ENCODE results near the gene GHDC. TPM values are rescaled to one million over a fixed set of nuclear protein-coding genes. Genes with fewer than 3 reads are reported as not detected.
A peak's percentile ranks its signal among the peaks of the same experiment; 100 is the strongest.
"Not testable (repeated sequence)": the region's sequence is repeated elsewhere in the genome, so short reads cannot be mapped to it uniquely, and the experiment has no call there.

The GHDC gene, protein sequence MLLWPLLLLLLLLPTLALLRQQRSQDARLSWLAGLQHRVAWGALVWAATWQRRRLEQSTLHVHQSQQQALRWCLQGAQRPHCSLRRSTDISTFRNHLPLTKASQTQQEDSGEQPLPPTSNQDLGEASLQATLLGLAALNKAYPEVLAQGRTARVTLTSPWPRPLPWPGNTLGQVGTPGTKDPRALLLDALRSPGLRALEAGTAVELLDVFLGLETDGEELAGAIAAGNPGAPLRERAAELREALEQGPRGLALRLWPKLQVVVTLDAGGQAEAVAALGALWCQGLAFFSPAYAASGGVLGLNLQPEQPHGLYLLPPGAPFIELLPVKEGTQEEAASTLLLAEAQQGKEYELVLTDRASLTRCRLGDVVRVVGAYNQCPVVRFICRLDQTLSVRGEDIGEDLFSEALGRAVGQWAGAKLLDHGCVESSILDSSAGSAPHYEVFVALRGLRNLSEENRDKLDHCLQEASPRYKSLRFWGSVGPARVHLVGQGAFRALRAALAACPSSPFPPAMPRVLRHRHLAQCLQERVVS
- total RNA-seq (7.3 and 13.5 TPM in 2 replicates), polyA plus RNA-seq (7.4 and 13.4 TPM in 2 replicates)

DNA sequence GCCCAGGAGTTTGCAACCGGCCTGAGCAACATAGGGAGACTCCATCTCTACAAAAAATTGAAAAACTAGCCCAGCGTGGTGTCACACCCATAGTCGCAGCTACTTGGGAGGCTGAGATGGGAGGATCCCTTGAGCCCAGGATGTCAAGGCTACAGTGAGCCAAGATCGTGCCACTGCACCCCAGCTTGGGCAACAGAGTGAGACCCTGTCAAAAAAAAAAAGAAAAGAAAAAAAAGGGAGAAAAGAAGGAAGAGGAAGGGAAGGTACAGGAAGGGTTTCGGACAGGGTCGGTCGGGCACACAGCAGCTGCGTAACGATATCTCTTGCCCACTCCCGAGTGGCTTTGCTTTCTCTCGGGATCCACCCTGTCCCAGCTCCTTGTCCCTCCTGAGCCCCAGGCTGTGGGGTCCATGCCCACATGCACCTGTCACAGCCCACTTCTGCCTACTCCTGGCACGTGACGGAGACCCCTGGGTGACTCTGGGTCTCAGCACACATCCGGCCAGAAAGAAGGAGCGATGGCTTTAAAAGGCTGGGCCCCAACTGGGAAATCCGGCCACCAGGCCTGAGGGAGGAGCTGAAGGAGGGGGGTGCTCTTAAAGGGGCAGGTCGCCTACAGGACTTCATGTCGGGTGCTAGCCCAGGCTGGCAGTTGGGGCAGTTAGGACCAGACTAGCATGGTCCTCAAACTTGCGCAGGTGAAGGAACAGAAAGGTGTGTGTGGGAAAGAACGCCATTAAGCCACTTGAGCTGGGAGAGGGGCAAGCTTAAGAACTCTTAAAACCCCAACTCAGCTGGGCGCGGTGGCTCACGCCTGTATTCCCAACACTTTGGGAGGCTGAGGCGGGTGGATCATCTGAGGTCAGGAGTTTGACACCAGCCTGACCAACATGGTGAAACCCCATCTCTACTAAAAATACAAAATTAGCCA, at the start of gene GHDC:
TSS of gene GHDC (minus strand) at position 526 of the 931 bp plus-strand sequence. CDS start 913 bp downstream, outside the sequence.
- peak; percentile 77 to 83 for DNase-seq (ENCODE audit: low read depth in 1 of 2, low spot score in 1 of 2)
- Histone ChIP-seq H3K27ac (no peak within 1 kb of the TSS), H3K27me3 (no peaks in the 10 kb centered on the region), H3K4me1 (ENCODE audit: low read depth) (no peaks in the 10 kb centered on the region), H3K9me3 (ENCODE audit: low read depth) (no peaks in the 10 kb centered on the region), H3K4me3 (peak within 1 kb of the TSS; percentile 25), H3K36me3 (no peaks in the 10 kb centered on the region)
- TF ChIP-seq, protein P1, sequence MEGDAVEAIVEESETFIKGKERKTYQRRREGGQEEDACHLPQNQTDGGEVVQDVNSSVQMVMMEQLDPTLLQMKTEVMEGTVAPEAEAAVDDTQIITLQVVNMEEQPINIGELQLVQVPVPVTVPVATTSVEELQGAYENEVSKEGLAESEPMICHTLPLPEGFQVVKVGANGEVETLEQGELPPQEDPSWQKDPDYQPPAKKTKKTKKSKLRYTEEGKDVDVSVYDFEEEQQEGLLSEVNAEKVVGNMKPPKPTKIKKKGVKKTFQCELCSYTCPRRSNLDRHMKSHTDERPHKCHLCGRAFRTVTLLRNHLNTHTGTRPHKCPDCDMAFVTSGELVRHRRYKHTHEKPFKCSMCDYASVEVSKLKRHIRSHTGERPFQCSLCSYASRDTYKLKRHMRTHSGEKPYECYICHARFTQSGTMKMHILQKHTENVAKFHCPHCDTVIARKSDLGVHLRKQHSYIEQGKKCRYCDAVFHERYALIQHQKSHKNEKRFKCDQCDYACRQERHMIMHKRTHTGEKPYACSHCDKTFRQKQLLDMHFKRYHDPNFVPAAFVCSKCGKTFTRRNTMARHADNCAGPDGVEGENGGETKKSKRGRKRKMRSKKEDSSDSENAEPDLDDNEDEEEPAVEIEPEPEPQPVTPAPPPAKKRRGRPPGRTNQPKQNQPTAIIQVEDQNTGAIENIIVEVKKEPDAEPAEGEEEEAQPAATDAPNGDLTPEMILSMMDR (IDR thresholded peaks at IDR 0.05; ENCODE audit: low read depth, low read length), result no peak

DNA sequence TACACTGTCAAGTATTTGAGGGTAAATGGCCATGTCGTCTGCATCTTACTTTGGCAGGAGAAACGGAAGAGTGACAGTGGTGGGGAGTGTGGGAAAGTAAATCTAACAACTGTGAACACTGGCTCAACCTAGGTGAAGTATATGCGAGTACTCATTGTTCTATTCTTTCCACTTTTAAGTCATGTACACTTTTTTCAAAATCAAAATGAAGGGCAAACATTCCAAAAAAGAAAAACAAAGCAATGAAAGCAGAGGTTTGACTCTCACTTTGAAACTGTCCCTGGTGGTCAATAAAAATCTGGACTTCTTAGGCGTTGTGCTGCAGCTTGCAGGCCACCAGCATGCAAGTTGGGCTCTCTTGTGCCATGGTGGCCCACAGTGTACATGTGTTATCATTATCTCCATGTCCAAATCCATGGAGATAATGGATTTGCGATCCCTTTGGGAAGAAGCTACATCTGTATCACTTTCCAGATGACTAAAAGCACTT, 49.2 kb upstream of the GHDC start:
- TF ChIP-seq, protein P1 (IDR thresholded peaks at IDR 0.05; ENCODE audit: low read depth, low read length), result no peak
- no peak overlapping the region for H3K4me3 ChIP-seq
- H3K36me3 ChIP-seq, result no peaks in the 10 kb centered on the region
- H3K4me1 ChIP-seq (ENCODE audit: low read depth), result peaks cover 9% of the 10 kb centered on the region
- peak overlapping the region; percentile 3 for H3K27ac ChIP-seq
- no peaks in the 10 kb centered on the region for H3K9me3 ChIP-seq (ENCODE audit: low read depth)
- no peaks in the 10 kb centered on the region for H3K27me3 ChIP-seq
- DNase-seq (ENCODE audit: low read depth in 1 of 2, low spot score in 1 of 2), result no peak

DNA sequence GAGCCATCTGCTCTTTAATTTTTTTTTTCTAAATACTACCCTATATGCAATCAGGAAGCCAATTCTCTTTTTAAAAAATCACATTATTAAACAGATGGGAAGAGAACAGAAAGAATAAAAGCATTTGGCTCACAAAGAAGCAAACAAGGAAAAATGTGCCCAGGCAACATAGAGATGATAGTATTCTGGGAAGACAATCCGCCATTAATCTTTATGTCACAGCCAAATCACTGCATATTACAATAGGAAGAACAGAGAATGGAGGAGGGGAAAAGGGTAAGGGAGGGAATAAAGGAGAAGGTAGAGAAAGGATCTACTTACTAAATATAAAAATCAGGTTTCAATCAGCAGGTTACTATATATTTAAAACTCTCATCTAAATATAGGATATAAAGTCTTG, 47.6 kb upstream of the GHDC start:
- Histone ChIP-seq H3K27ac (no peak overlapping the region), H3K27me3 (no peaks in the 10 kb centered on the region), H3K4me1 (ENCODE audit: low read depth) (peaks cover 6% of the 10 kb centered on the region), H3K4me3 (no peak overlapping the region), H3K9me3 (ENCODE audit: low read depth) (no peaks in the 10 kb centered on the region), H3K36me3 (no peaks in the 10 kb centered on the region)
- DNase-seq (ENCODE audit: low read depth in 1 of 2, low spot score in 1 of 2), result no peak
- TF ChIP-seq, protein P1 (IDR thresholded peaks at IDR 0.05; ENCODE audit: low read depth, low read length), result no peak

DNA sequence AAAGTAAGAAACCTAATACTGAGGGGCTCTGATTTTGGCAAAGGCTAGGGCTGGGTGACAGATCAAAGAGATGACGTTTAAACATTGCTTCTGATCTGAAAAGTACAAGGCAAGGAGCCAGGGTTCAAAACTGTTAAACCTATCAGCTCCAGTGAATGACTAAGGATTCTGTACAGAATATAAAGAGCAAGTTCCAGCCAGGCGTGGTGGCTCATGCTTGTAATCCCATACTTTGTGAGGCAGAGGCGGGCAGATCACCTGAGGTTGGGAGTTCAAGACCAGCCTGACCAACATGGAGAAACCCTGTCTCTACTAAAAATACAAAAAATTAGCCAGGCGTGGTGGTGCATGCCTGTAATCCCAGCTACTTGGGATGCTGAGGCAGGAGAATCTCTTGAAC, 46.6 kb upstream of the GHDC start:
- H3K4me3 ChIP-seq; DNase-seq (ENCODE audit: low read depth in 1 of 2, low spot score in 1 of 2): not testable (repeated sequence)

DNA sequence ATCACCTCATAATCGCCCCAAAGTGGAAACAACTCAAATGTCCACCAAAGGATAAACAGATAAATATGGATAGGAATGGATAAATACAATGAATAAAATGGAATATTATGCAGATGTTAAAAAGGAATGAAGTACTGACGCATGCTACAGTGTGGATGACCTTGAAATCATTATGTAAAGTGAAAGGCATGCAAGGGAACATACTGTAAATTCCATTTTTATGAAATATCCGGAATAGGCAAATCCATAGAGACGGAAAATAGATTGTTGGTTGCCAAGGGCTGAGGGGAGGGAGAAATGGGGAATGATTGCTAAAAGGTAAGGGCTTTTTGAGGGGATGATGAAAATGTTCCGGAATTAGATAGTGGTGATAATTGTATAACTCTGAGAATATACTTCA, 45.9 kb upstream of the GHDC start:
- H3K36me3 ChIP-seq, result no peaks in the 10 kb centered on the region
- no peak overlapping the region for H3K27ac ChIP-seq
- TF ChIP-seq, protein P1 (IDR thresholded peaks at IDR 0.05; ENCODE audit: low read depth, low read length), result no peak
- H3K4me3 ChIP-seq, result no peak overlapping the region
- DNase-seq (ENCODE audit: low read depth in 1 of 2, low spot score in 1 of 2), result no peak
- H3K9me3 ChIP-seq (ENCODE audit: low read depth), result no peaks in the 10 kb centered on the region
- no peaks in the 10 kb centered on the region for H3K27me3 ChIP-seq
- H3K4me1 ChIP-seq (ENCODE audit: low read depth), result no peaks in the 10 kb centered on the region

More for the DNA sequence above, 46.6 kb upstream of the GHDC start:
- not testable (repeated sequence) for H3K4me1 ChIP-seq (ENCODE audit: low read depth); H3K9me3 ChIP-seq (ENCODE audit: low read depth); H3K27ac ChIP-seq; H3K27me3 ChIP-seq; H3K36me3 ChIP-seq

DNA sequence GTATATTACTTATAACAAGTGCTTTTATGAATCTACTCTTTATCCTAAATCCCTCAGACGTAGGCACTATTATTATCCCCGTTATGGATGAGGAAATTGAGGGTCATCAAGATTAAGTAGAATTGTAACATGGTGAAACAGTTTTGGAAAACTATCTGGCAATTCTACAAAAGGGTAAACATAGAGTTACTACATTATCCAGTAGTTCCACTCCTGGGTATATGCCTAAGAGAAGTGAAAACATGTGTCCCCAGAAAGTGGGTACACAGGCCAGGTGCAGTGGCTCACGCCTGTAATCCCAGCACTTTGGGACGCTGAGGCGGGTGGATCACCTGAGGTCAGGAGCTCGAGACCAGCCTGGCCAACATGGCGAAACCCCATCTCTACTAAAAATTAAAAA, 45.3 kb upstream of the GHDC start:
- not testable (repeated sequence) for DNase-seq (ENCODE audit: low read depth in 1 of 2, low spot score in 1 of 2); H3K9me3 ChIP-seq (ENCODE audit: low read depth); H3K27me3 ChIP-seq; H3K4me3 ChIP-seq; H3K4me1 ChIP-seq (ENCODE audit: low read depth); H3K27ac ChIP-seq; H3K36me3 ChIP-seq
